Thymus (tissue), 2 donors: ENCODE results near the gene CCDC158. TPM values are rescaled to one million over a fixed set of nuclear protein-coding genes. Genes with fewer than 3 reads are reported as not detected.

Source experiments
- polyA plus RNA-seq: library from polyadenylated mRNA; stranded (reverse); fragments of 200-250 nt; gene quantifications from one replicate; pipeline ENCODE4 v1.2.3, GENCODE V29; 2013
- total RNA-seq: library from RNA; stranded (reverse); fragments of 120-200 nt; gene quantifications from one replicate; pipeline ENCODE4 v1.2.4, GENCODE V29; 2013
- donor health status: healthy.

Gene CCDC158
- total and polyA plus RNA-seq, 2 donors, result 0.02 to 0.05 TPM

Other genes with a start within 250 kb of the CCDC158 start
- gene SCARB2, start 207.3 kb downstream of the CCDC158 start, total RNA-seq, result 34.7 TPM
- gene SCARB2, start 207.3 kb downstream of the CCDC158 start, polyA plus RNA-seq, result 46.6 TPM
- gene FAM47E, start 169.4 kb downstream of the CCDC158 start, total RNA-seq, result 1.1 TPM
- 2.8 TPM for gene FAM47E, start 169.4 kb downstream of the CCDC158 start, polyA plus RNA-seq
- 0.33 TPM for gene STBD1, start 114.4 kb downstream of the CCDC158 start, total RNA-seq
- gene STBD1, start 114.4 kb downstream of the CCDC158 start, polyA plus RNA-seq, result 1.1 TPM
- gene SHROOM3, start 14.1 kb upstream of the CCDC158 start, total RNA-seq, result 1.7 TPM
- 1.2 TPM for gene SHROOM3, start 14.1 kb upstream of the CCDC158 start, polyA plus RNA-seq